ENCODE measurements around the gene SVOP.
A peak's percentile ranks its signal among the peaks of the same experiment; 100 is the strongest.
"Not testable (repeated sequence)": the region's sequence is repeated elsewhere in the genome, so short reads cannot be mapped to it uniquely, and the experiment has no call there.

SVOP gene, protein sequence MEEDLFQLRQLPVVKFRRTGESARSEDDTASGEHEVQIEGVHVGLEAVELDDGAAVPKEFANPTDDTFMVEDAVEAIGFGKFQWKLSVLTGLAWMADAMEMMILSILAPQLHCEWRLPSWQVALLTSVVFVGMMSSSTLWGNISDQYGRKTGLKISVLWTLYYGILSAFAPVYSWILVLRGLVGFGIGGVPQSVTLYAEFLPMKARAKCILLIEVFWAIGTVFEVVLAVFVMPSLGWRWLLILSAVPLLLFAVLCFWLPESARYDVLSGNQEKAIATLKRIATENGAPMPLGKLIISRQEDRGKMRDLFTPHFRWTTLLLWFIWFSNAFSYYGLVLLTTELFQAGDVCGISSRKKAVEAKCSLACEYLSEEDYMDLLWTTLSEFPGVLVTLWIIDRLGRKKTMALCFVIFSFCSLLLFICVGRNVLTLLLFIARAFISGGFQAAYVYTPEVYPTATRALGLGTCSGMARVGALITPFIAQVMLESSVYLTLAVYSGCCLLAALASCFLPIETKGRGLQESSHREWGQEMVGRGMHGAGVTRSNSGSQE

DNA sequence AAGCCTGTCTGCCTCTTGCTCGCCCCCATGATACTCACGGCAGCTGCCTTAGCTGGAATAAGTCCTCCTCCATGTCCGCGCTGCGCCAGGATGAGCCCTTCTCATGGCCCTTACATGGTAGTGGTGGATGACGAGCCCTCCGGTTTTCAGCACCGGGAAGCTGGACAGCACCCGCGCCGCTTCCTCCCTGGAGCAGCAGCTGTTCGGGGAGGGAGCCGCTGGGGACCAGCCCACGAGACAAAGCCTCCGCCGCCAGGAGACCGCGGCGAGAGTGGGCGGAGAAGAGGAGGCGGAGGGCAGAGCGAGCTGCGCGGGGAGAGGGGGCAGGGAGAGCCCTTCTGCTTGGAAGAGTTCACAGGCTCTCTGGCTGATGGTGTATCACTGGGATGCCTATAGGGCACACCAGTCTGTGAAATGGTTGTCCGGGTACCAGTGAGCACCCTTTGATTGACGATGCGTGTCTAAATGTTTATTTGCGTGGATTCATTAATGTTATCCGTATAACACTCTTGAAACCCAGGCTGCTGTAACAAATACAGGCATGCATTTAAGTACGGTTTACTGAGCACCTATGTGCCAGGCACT is at the start of gene SVOP:
Gene SVOP (minus strand): TSS at position 273 of the 585 bp plus-strand sequence. CDS start 200 bp downstream, at position 73.
- ATAC-seq: peak; percentile 37
- peak; percentile 3 to 26 for DNase-seq
- H3K9me3 Mint-ChIP-seq: no peaks in the 10 kb centered on the region
- no peak within 1 kb of the TSS for H3K27ac Mint-ChIP-seq
- H3K27me3 Mint-ChIP-seq: peaks cover 36% of the 10 kb centered on the region
- no peak within 1 kb of the TSS for H3K4me3 Mint-ChIP-seq
- H3K4me1 Mint-ChIP-seq: peaks cover 7% of the 10 kb centered on the region

GRCh38 chr12:109069307-109070271 is 48.7 kb upstream of the SVOP start:
- no peaks in the 10 kb centered on the region for H3K4me1 Mint-ChIP-seq
- ATAC-seq: no peak
- H3K9me3 Mint-ChIP-seq: no peaks in the 10 kb centered on the region
- no peaks in the 10 kb centered on the region for H3K27me3 Mint-ChIP-seq
- peak overlapping the region; percentile 20 to 59 for H3K27ac Mint-ChIP-seq
- no peak overlapping the region for H3K4me3 Mint-ChIP-seq
- no peak for DNase-seq

DNA sequence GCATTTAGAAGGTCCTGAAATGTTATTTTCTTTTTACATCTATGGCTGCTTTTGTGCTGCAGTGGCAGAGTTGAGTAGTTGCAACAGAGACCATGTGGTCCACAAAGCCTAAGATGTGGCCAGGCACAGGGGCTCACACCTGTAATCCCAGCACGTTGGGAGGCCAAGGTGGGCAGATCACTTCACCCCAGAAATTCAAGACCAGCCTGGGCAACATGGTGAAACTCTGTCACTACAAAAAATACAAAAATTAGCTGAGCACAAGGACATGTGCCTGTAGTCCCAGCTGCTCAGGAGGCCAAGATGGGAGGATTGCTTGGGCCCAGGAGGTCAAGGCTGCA is 45.0 kb upstream of the SVOP start:
- Mint-ChIP-seq H3K4me1 (no peaks in the 10 kb centered on the region), H3K9me3 (no peaks in the 10 kb centered on the region), H3K27ac (no peak overlapping the region), H3K27me3 (no peaks in the 10 kb centered on the region), H3K4me3 (no peak overlapping the region)
- no peak for DNase-seq
- ATAC-seq: no peak

- DNase-seq (no peak), ATAC-seq (no peak)
- no peaks in the 10 kb centered on the region for H3K27me3 Mint-ChIP-seq
- H3K9me3 Mint-ChIP-seq: no peaks in the 10 kb centered on the region
- no peaks in the 10 kb centered on the region for H3K4me1 Mint-ChIP-seq
- peak overlapping the region in 1 of 2 donors; percentile 52 for H3K27ac Mint-ChIP-seq
- no peak overlapping the region for H3K4me3 Mint-ChIP-seq
Measured at GRCh38 chr12:109065154-109065852, 44.4 kb upstream of the SVOP start.

DNA sequence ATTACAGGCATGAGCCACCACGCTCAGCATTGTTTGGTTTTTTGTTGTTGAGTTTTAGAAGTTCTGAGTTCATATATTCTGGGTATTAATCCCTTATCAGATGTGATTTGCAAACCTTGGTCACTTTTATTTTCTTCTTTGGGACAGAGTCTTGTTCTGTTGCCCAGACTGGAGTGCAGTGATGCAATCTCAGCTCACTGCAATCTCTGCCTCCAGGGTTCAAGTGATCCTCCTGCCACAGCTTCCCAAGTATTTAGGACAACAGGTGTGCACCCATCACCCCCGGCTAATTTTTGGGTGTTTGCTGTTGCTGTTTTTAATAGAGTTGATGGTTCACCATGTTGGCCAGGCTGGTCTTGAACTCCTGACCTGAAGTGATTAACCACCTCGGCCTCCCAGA is 43.3 kb upstream of the SVOP start:
- no peak for DNase-seq
- Mint-ChIP-seq H3K27me3 (no peaks in the 10 kb centered on the region), H3K27ac (no peak overlapping the region), H3K4me3 (no peak overlapping the region), H3K4me1 (no peaks in the 10 kb centered on the region), H3K9me3 (no peaks in the 10 kb centered on the region)
- no peak for ATAC-seq

GRCh38 chr12:109058773-109059172 is 37.9 kb upstream of the SVOP start:
- no peak overlapping the region for H3K4me3 Mint-ChIP-seq
- no peak for DNase-seq
- no peak overlapping the region for H3K27ac Mint-ChIP-seq
- no peak for ATAC-seq
- peaks cover 4% of the 10 kb centered on the region for H3K4me1 Mint-ChIP-seq
- no peaks in the 10 kb centered on the region for H3K27me3 Mint-ChIP-seq
- no peaks in the 10 kb centered on the region for H3K9me3 Mint-ChIP-seq

- H3K9me3 Mint-ChIP-seq: no peaks in the 10 kb centered on the region
Measured at GRCh38 chr12:109057376-109057775, 36.5 kb upstream of the SVOP start.

DNA sequence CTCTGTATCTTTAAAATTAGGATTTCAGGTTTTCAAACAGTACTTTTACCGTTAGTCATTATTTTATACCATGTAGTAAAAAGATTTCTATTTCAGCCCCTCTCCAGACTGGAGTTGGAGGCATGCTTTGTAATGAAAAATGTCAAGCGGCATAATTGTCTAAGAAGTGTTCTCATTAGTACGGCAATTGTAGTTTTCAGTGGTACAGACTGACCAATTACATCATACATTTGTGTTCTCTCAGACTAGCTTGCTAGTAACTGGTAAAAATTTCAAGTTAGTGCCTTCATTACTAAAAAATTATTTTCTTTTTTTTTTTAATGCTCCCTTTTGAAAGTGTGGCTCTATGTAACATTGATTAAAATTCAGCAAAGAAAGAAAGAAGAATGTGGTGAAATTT is 36.0 kb upstream of the SVOP start:
- Mint-ChIP-seq H3K4me1 (peaks cover 10% of the 10 kb centered on the region), H3K27me3 (no peaks in the 10 kb centered on the region), H3K9me3 (no peaks in the 10 kb centered on the region), H3K27ac (no peak overlapping the region), H3K4me3 (no peak overlapping the region)
- DNase-seq: no peak
- no peak for ATAC-seq

More at GRCh38 chr12:109057376-109057775, 36.5 kb upstream of the SVOP start:
- Mint-ChIP-seq H3K4me1 (peaks cover 5% of the 10 kb centered on the region), H3K27me3 (no peaks in the 10 kb centered on the region), H3K27ac (peak overlapping the region in 1 of 2 donors; percentile 86), H3K4me3 (no peak overlapping the region)
- DNase-seq: no peak
- ATAC-seq: no peak

- H3K4me3 Mint-ChIP-seq: peak overlapping the region in 1 of 2 donors; percentile 97
- peak overlapping the region in 1 of 2 donors; percentile 97 for H3K27ac Mint-ChIP-seq
- peaks cover 12% of the 10 kb centered on the region for H3K4me1 Mint-ChIP-seq
- no peak for ATAC-seq
- no peaks in the 10 kb centered on the region for H3K27me3 Mint-ChIP-seq
- no peaks in the 10 kb centered on the region for H3K9me3 Mint-ChIP-seq
- DNase-seq: no peak
Measured at GRCh38 chr12:109054520-109054919, 33.7 kb upstream of the SVOP start.

- Mint-ChIP-seq H3K4me3 (peak overlapping the region; percentile 93 to 97), H3K4me1 (peaks cover 12% of the 10 kb centered on the region), H3K27ac (peak overlapping the region; percentile 96 to 97)
- ATAC-seq: peak; percentile 1
- not testable (repeated sequence) for DNase-seq, H3K27me3 Mint-ChIP-seq, H3K9me3 Mint-ChIP-seq
Measured at GRCh38 chr12:109054124-109054513, 33.3 kb upstream of the SVOP start.

DNA sequence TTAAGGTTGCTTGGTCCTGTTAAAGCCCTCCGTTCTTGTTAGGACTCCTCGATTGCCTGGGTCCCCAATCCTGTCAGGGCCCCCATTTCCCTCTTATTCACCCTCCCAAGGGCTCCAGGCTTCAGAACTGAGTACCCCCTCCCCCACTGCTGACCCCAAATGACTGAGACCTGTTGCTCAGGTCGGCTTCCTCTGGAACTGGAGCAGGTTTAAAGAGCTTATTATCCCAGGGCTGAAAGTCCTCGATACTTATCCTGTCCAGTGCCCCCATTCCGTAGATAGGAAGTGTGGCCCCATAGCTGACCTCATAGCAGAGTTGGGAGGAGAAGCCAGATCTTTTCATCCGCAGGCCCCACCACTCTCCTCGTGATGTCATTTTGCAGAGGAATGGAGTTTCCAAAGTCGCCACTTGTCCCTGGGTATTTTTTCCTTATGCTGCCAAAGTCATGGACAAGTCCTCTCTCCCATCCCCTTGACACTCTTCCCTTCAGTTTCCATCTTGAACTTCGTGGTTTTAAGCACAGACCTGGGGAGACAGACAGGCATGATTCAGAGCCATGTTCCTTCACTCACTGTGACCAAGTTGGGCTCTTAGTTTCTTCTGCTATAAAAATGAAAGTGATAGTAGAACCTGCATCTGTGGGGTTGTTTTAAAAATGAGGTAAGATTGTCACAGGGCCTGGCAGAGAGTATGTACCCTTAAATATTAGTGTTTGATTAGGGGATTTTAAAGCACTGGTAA is 32.7 kb upstream of the SVOP start:
- peak; percentile 78 for ATAC-seq
- Mint-ChIP-seq H3K9me3 (no peaks in the 10 kb centered on the region), H3K4me3 (peak overlapping the region; percentile 93 to 97)

DNA sequence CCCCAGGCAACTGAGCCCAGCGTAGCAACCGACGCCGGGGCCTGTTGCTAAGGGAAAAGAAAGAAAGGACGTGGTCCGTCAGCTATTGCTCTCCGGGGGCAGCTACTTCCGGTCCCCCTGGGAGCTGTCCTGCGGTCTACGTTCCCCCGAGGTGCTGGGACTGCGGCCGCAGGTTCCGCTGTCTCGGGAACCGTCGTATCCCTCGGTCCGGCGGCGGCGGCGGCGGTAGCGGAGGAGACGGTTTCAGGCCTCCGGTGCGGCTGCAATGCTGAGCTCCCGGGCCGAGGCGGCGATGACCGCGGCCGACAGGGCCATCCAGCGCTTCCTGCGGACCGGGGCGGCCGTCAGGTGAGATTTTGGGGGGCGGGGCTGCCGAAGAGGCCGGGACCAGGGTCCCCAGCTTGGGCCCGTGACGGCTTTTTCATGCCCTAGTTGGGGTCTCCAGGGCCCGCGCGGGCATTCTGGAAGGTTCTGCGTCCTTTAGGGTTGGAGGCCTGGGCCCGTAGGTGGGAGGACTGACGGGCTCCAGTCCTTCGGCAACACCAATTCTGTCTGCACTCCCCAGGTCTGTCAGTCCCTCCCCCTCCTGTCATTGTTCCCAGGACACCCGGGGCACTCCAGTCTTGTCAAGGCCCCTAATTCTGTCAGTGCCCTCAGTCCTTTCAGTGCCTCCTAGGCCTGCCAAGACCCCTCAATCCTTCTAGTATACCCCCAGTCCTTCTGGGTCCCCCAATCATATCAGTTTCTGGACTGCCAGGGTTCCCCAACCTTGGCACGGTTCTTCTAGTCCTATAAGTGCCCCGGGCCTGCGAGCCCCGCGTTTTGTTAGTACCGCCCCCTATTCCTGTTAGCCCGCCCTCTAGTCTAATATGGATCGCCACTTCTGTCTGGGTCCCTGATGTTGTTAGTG is 31.8 kb upstream of the SVOP start, which contains the start of gene USP30:
Gene USP30 (plus strand): TSS at position 163 of the 910 bp plus-strand sequence. CDS start 103 bp downstream, at position 266.
- ATAC-seq (peak; percentile 89), DNase-seq (peak; percentile 85)
- Mint-ChIP-seq H3K27ac (peak within 1 kb of the TSS; percentile 96 to 97), H3K4me3 (peak within 1 kb of the TSS; percentile 93 to 97), H3K27me3 (no peaks in the 10 kb centered on the region), H3K9me3 (no peaks in the 10 kb centered on the region), H3K4me1 (peaks cover 12% of the 10 kb centered on the region)

More for the DNA sequence above, 32.7 kb upstream of the SVOP start:
- Mint-ChIP-seq H3K4me1 (peaks cover 12% of the 10 kb centered on the region), H3K27ac (peak overlapping the region; percentile 96 to 97), H3K27me3 (no peaks in the 10 kb centered on the region)
- peak; percentile 21 to 32 for DNase-seq

DNA sequence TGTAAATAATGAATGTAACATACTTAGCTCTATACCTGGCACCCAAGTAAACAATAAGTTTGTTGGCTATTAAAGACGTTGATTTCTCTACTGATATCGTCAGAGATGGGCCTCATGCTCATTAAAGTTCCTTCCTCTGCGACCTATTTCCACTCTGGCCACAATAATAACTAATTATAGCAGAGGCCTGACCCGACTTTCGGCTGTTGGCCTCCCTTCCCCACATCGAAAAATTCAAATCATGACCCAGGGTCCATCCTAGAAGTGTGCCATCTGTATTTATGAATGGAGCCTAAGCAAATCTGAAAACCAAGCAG is 31.2 kb upstream of the SVOP start:
- Mint-ChIP-seq H3K4me1 (peaks cover 12% of the 10 kb centered on the region), H3K27me3 (no peaks in the 10 kb centered on the region), H3K9me3 (no peaks in the 10 kb centered on the region), H3K27ac (peak overlapping the region; percentile 90 to 96), H3K4me3 (peak overlapping the region; percentile 93 to 97)
- no peak for DNase-seq
- no peak for ATAC-seq
